GM12873 (cell line): ENCODE data around the gene ABCF3.

Source experiments
- CTCF ChIP-seq: IDR thresholded peaks from 2 replicates; pipeline ENCODE4 v1.5.1; 2012; ENCODE audit warnings: low read depth, mild to moderate bottlenecking, moderate library complexity, low read length, control low read depth; ENCODE audit not compliant: insufficient read depth; ENCODE audit errors: missing control alignments

The ABCF3 gene

GRCh38 chr3:184169896-184170875, 15.8 kb upstream of the ABCF3 start:
- TF ChIP-seq CTCF = no peak

- no peak for TF ChIP-seq CTCF
Observed at GRCh38 chr3:184171562-184171961, 14.4 kb upstream of the ABCF3 start.

GRCh38 chr3:184172681-184173373, 13.2 kb upstream of the ABCF3 start:
- TF ChIP-seq CTCF = no peak

- no peak for TF ChIP-seq CTCF
Observed at GRCh38 chr3:184173374-184173722, 12.7 kb upstream of the ABCF3 start.

- TF ChIP-seq CTCF = no peak
Observed at GRCh38 chr3:184174284-184174645, 11.7 kb upstream of the ABCF3 start.

GRCh38 chr3:184174646-184175492, 11.1 kb upstream of the ABCF3 start, which contains the start of gene AP2M1:
TSS of gene AP2M1 (plus strand) at chr3:184174855. CDS start at chr3:184176994, 2,139 bp downstream.
- TF ChIP-seq CTCF = no peak
